OCI-LY1 (cell line): ENCODE results near the gene RBMS1.

ENCODE experiments used
- H2AFZ ChIP-seq: fragments of 200-600 bp; sonication (generic), shearing (Covaris generic); 2 replicates; pipeline ENCODE4 v1.6.0; 2014; ENCODE audit warnings: antibody characterized with exemption, mild to moderate bottlenecking, low read length
- H3F3A ChIP-seq: fragments of 200-600 bp; sonication (generic), shearing (Covaris generic); 2 replicates; pipeline ENCODE4 v1.6.0; 2014; ENCODE audit warnings: mild to moderate bottlenecking, antibody characterized with exemption, low read length, moderate library complexity; ENCODE audit not compliant: insufficient read depth
- H3K27ac ChIP-seq: fragments of 200-600 bp; sonication (generic); 2 replicates; pipeline ENCODE4 v1.5.1; 2014; ENCODE audit warnings: low read length, mixed run types, mild to moderate bottlenecking, low read depth; ENCODE audit not compliant: poor library complexity, severe bottlenecking
- H3K27me3 ChIP-seq: fragments of 200-600 bp; sonication (generic); 2 replicates; pipeline ENCODE4 v1.6.0; 2014; ENCODE audit warnings: antibody characterized with exemption, mild to moderate bottlenecking, low read length, moderate library complexity; ENCODE audit not compliant: insufficient read depth
- H3K36me3 ChIP-seq: fragments of 200-600 bp; sonication (generic); 2 replicates; pipeline ENCODE4 v1.6.1; 2014; ENCODE audit warnings: mild to moderate bottlenecking, antibody characterized with exemption, low read length, moderate library complexity, mixed read lengths; ENCODE audit not compliant: insufficient read depth
- H3K4me1 ChIP-seq: fragments of 200-600 bp; sonication (generic); 2 replicates; pipeline ENCODE4 v1.5.1; 2014; ENCODE audit warnings: mild to moderate bottlenecking, low read length, moderate library complexity; ENCODE audit not compliant: insufficient read depth, severe bottlenecking
- H3K4me2 ChIP-seq: fragments of 200-600 bp; sonication (generic), shearing (Covaris generic); 2 replicates; pipeline ENCODE4 v1.6.1; 2014; ENCODE audit warnings: low read length
- H3K4me3 ChIP-seq: fragments of 200-600 bp; sonication (generic); 2 replicates; pipeline ENCODE4 v1.5.1; 2014; ENCODE audit warnings: low read length, low read depth, mild to moderate bottlenecking, mixed read lengths; ENCODE audit not compliant: poor library complexity, severe bottlenecking
- H3K79me2 ChIP-seq: fragments of 200-600 bp; shearing (Covaris generic); 2 replicates; pipeline ENCODE4 v1.6.1; 2016; ENCODE audit warnings: mixed run types, low read length, mixed read lengths; ENCODE audit not compliant: insufficient read depth
- H3K9ac ChIP-seq: fragments of 200-600 bp; sonication (generic), shearing (Covaris generic); 2 replicates; pipeline ENCODE4 v1.6.1; 2014; ENCODE audit warnings: mild to moderate bottlenecking, low read length, mixed read lengths
- H3K9me2 ChIP-seq: fragments of 200-600 bp; sonication (generic), shearing (Covaris generic); 2 replicates; pipeline ENCODE4 v1.6.1; 2014; ENCODE audit warnings: low read depth, mild to moderate bottlenecking, low read length, mixed read lengths
- H3K9me3 ChIP-seq: fragments of 200-600 bp; shearing (Covaris generic); 2 replicates; pipeline ENCODE4 v1.6.1; 2014; ENCODE audit warnings: low read length, mixed read lengths
- H4K20me1 ChIP-seq: fragments of 200-600 bp; sonication (generic), shearing (Covaris generic); 2 replicates; pipeline ENCODE4 v1.6.0; 2016; ENCODE audit warnings: mild to moderate bottlenecking, low read length; ENCODE audit not compliant: insufficient read depth
- CTCF ChIP-seq: fragments of 200-600 bp; sonication (generic), shearing (Covaris generic); IDR thresholded peaks from 2 replicates; pipeline ENCODE4 v1.5.1; 2017; ENCODE audit warnings: mild to moderate bottlenecking, antibody characterized with exemption, low read length, moderate library complexity, mixed read lengths
- EZH2 ChIP-seq: fragments of 200-600 bp; sonication (generic), shearing (Covaris generic); IDR thresholded peaks from 2 replicates; pipeline ENCODE4 v1.8.0; 2017; ENCODE audit warnings: borderline replicate concordance, mixed run types, mild to moderate bottlenecking, antibody characterized with exemption, low read length, moderate library complexity, mixed read lengths

RBMS1 gene

DNA sequence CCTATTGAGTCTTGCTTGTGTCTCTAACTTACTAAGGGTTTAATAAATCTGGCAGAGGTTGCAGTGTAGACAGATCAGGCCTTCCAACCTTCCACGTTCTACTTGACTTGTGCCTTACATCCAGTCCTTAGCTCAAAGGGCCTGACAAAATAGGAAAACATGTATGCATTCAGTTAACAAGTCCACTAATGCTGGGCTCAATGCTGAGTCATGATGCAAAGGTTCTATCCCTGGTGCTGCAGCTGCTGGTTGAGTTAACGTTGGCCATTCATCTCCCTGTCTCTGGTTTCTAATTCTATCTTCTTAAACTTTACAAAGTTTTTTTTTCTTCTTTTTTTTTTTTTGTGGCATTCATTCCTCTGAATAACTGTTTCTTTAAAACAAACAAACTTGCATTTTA, 247.3 kb downstream of the RBMS1 start:
- Histone ChIP-seq H3K27ac (no peak overlapping the region), H3F3A (no peaks in the 10 kb centered on the region), H3K27me3 (no peaks in the 10 kb centered on the region), H3K4me2 (no peak overlapping the region), H3K36me3 (no peaks in the 10 kb centered on the region), H3K79me2 (no peaks in the 10 kb centered on the region), H3K4me3 (no peak overlapping the region), H4K20me1 (no peaks in the 10 kb centered on the region), H3K9me2 (no peaks in the 10 kb centered on the region), H3K9ac (no peak overlapping the region), H3K9me3 (no peaks in the 10 kb centered on the region), H3K4me1 (no peaks in the 10 kb centered on the region), H2AFZ (no peak overlapping the region)
- TF ChIP-seq CTCF (no peak), EZH2 (no peak)

DNA sequence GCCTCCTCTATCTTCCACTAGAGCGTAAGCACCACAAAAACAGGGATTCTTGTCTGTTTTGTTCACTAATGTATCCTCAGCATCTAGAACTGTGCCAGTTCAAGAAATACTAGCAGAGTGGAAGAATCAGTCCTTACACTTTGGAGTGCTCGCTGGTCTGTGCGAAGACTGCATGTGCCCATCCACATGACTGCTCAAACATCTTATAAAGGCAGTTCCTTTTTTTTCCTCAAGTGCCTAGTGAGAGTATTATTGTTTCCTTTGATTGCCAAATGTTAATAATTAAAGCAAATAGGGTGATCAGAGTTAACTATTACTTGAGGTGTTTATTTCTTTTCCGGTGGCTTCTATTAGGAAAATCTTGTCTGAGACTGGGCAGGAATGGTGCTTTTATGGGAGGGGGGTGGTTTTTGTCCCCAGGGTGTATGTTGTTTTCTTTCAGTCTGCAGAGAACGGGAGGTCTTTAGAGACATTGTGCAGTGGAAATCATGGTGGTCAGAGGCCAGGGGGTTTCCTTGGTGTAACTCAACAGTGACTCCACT, 247.9 kb downstream of the RBMS1 start:
- H3K9me3 ChIP-seq: no peaks in the 10 kb centered on the region
- H3K9ac ChIP-seq: no peak overlapping the region
- no peak overlapping the region for H3K4me2 ChIP-seq
- no peak overlapping the region for H3K27ac ChIP-seq
- no peaks in the 10 kb centered on the region for H3K36me3 ChIP-seq
- no peaks in the 10 kb centered on the region for H4K20me1 ChIP-seq
- H3K4me1 ChIP-seq: no peaks in the 10 kb centered on the region
- H3K4me3 ChIP-seq: no peak overlapping the region
- H3K9me2 ChIP-seq: no peaks in the 10 kb centered on the region
- H2AFZ ChIP-seq: no peak overlapping the region
- H3K27me3 ChIP-seq: no peaks in the 10 kb centered on the region
- no peaks in the 10 kb centered on the region for H3F3A ChIP-seq
- no peak for TF ChIP-seq EZH2
- no peak for TF ChIP-seq CTCF
- H3K79me2 ChIP-seq: no peaks in the 10 kb centered on the region

- Histone ChIP-seq H3K9me3 (no peaks in the 10 kb centered on the region), H3F3A (no peaks in the 10 kb centered on the region), H4K20me1 (no peaks in the 10 kb centered on the region), H3K9ac (no peak overlapping the region), H3K9me2 (no peaks in the 10 kb centered on the region), H3K36me3 (no peaks in the 10 kb centered on the region), H3K27ac (no peak overlapping the region), H3K27me3 (no peaks in the 10 kb centered on the region), H3K4me3 (no peak overlapping the region), H3K4me1 (no peaks in the 10 kb centered on the region), H2AFZ (no peak overlapping the region), H3K79me2 (no peaks in the 10 kb centered on the region), H3K4me2 (no peak overlapping the region)
- TF ChIP-seq CTCF (no peak), EZH2 (no peak)
Measured at GRCh38 chr2:160242893-160243564, 250.6 kb downstream of the RBMS1 start.
